Stimulated activated CD8-positive, alpha-beta memory T cell treated with anti-CD3 and anti-CD28 coated beads, Interleukin-12 subunit alpha, Interleukin-12 subunit beta, amount 100 ng/mL, for 1 hour (primary cell): ENCODE measurements around the gene FBXO21.
"Not testable (repeated sequence)": the region's sequence is repeated elsewhere in the genome, so short reads cannot be mapped to it uniquely, and the experiment has no call there.

Source experiments
- DNase-seq: peaks from one replicate; pipeline ENCODE4 v3.0.0-alpha.2; 2020; ENCODE audit warnings: low read depth

The FBXO21 gene

DNA sequence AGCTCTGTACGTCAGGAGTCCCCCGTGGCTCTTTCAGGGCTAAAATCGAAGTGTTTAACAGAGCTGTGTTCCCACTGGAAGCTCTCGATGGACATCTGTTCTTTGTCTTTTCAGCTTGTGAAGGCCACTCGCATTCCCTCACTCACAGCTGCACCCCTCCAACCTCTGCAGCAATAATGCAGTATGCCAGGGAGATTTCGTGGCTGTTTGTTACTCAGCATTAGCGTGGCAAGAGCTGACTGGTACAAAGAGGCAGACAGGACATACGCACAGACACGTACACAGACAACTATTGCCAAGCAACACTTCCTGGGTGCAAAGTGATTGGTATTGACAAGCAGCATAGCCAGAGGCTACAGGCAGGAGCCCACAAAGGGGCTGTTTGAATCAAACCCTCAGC, 11.8 kb upstream of the FBXO21 start:
- no peak for DNase-seq

- DNase-seq: not testable (repeated sequence)
These were observed 9.9 kb upstream of the FBXO21 start for GRCh38 chr12:117199956-117200744.

GRCh38 chr12:117196334-117196733, 6.1 kb upstream of the FBXO21 start:
- not testable (repeated sequence) for DNase-seq

- DNase-seq: not testable (repeated sequence)
These were observed 4.8 kb upstream of the FBXO21 start for GRCh38 chr12:117195027-117195426.

DNA sequence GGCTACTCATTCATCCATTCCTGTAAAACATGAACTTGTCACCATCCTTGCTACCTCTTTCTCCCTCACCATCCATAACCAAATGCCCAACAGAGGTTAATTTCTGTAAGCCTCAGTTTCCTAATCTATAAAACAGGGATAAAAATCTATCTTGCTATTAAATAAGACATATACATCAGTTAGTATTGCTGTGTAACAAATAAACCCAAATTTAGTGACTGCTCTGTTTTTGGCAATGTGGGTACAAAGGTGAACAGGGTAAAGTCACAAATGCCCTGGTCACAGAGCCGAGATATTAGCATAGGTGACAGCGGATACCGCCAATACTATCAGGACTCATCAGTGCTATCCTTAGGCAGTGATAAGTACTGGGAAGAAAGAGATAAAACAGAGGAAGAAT, 3.6 kb upstream of the FBXO21 start:
- no peak for DNase-seq

DNA sequence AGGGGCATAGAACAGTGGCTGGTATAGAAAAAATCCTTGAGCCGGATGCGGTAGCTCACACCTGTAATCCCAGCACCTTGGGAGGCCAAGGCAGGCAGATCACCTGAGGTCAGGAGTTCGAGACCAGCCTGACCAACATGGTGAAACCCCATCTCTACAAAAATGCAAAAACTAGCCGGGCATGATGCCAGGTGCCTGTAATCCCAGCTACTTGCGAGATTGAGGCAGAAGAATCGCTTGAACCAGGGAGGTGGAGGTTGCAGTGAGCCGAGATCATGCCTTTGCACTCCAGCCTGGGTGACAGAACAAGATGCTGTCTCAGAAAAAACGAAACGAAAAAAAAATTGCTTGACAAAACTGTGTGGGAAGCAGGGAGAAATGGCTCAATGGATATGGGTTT, 2.3 kb upstream of the FBXO21 start:
- DNase-seq: not testable (repeated sequence)

DNA sequence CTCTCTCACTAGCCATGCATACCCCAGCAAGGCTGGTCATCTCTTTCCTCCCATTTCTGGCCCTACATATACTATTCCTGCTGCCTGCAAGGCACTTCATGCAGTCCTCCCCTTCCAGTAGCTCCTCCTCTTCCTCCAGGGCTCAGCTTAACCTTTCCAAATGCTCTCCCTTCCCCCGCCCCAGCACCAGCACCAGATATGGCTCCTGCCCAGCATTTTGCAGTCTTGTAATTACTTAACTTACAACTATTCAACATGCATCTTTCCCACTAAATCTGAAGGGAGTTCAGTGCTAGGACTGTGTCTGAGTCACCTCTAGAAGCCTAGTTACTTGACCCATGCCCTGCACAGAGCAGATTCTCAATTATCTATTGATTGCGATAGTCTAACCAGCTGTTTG, 1.8 kb upstream of the FBXO21 start:
- DNase-seq: no peak

- DNase-seq: peak; percentile 6
These were observed 503 bp downstream of the FBXO21 start for GRCh38 chr12:117189725-117190209.

DNA sequence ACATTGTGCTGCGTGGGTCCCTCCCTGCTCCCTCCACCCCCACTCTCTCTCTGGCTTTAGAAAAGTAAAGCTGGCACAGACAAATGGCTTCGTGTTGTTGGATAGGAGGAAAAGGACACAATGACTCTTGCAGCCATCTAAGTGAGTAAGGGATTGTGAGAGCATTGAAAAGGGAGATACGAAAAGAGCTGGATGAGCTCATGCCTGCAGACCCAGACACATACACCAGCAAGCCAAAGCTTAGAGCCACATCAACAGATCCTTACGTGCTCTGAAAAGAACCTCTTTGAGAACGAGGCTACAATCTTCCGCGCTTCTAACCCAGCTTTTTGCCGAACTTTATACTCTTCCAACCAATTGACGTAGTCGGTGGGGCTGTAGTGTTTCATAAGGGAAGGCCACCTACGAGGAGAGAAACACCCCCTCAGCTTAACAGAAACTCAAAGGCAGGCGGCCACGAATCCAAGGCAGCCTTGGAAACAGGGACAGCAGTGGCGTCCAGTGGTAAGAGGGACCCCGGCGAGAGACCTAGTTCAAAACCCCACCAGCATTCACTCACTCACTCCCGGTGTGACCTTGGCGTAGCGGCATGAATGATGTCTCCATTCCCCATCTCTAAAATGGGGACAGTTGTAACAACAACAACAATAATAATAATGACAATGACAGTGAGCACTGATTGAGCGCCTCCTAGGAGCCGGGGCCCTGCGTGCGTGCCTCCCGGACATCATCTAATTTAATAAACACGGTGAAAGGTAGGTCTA, 1.1 kb downstream of the FBXO21 start:
- no peak for DNase-seq

GRCh38 chr12:117188121-117188665, 2.1 kb downstream of the FBXO21 start:
- no peak for DNase-seq

DNA sequence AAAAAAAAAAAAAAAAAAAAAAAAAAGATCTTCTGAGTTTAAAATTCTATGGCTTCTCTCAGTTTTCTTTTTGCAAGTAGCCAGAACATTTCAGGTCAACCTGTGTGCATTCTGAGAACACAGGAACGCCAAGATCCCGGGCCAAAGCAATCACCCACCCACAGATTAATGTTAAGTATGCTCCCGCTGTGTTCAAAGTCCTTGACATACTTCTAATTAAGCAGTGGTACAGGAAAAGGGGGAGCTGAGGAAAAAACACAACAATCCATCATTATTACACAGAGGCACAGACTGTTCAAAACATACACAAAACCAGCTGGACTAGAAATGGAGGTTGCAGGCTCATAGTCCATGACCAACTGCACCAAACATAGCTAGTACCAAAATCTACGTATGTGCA, 2.8 kb downstream of the FBXO21 start:
- DNase-seq: no peak

DNA sequence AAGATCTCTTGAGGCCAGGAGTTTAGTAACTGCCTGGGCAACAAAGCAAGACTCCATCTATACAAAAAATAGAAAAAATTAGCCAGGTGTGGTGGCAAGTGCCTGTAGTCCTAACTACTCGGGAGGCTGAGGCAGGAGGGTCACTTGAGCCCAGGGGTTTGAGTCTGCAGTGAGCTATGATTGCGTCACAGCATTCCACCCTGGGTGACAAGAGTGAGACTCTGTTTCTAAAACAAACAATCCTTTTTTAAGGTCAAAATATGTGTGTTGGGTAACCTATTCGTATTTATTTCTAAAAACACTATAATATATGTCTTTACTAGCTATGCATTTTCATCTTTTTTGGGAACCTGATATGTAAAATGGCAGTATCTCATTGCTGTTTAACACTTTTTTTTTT, 7.4 kb downstream of the FBXO21 start:
- DNase-seq: no peak

DNA sequence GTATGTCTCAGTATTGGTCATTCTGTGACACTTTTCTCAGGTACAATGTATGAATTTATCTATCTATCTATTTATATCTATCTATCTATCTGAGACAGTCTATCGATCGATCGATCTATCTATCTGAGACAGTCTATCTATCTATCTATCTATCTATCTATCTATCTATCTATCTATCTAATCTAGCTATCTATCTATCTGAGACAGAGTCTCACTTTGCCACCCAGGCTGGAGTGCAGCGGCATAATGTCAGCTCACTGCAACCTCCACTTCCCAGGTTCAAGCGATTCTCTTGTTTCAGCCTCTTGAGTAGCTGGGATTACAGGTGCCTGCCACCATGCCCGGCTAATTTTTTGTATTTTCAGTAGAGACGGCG, 8.8 kb downstream of the FBXO21 start:
- not testable (repeated sequence) for DNase-seq

- no peak for DNase-seq
These were observed 9.4 kb downstream of the FBXO21 start for GRCh38 chr12:117180758-117181467.

GRCh38 chr12:117178745-117179144, 11.5 kb downstream of the FBXO21 start:
- no peak for DNase-seq

GRCh38 chr12:117178301-117178700, 12.0 kb downstream of the FBXO21 start:
- DNase-seq: no peak

DNA sequence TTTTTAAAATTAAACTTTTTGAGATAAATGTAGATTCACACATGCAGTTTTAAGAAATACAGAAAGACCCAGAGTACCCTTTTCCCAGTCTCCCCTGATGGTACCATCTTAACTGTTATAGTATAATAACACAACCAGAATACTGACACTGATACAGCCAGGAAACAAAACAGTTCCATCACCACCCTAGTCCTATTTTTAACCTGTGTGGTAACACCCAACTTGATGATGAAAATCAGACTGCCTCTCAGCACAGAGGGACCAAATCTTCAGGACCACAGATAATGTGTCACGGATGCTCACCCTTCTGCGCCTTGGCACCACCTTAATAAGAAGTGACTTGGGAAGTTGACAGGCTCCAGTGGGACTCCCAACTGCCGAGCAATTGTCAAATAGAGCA, 18.1 kb downstream of the FBXO21 start:
- no peak for DNase-seq

DNA sequence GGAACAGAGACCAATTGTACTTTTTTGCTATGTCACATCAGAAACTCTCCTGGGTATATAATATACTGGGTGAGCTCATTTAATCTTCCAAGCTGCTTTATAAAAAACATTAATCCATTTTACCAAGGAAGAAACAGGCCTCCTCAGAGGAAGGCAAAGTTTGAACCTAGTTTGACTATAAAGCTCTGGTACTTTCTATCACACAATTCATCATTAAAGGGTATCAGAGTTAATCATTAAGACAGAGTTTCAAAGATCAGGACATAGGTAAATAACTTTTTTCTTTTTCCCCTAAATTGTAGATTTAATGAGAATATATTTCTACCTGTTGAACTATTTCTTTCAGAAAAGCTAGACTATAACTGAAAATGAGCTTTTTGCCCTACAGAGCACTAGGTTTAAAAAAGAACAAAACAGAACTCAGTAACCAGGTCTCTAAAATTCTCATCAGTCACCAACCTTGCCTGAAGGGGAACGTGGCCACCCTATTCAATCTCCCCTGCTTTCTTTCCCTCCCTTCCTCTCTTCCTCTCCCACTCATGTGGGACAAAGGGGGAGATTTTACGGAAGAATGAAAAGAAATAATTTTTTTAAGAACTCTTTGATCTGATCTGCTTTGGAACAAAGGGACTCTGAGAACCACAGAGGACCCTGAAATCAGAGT, 18.6 kb downstream of the FBXO21 start:
- DNase-seq: no peak

DNA sequence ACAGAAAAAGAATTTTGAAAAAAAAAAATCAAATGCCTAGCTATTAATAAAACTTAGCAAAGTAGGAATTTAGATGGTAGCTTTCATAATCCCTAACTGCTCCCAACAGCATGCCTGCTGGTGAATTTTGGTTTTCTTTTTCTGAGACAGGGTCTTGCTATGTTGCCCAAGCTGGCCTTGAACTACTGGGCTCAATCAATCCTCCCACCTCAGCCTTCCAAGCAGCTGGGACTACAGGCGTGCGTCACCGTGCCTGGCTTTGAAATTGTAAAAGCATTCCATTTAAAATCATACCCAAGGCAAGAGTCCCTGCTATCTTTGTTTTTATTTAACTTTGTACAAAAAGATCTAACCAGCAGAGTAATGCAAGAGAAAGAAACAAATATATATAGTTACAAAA, 20.7 kb downstream of the FBXO21 start:
- no peak for DNase-seq

DNA sequence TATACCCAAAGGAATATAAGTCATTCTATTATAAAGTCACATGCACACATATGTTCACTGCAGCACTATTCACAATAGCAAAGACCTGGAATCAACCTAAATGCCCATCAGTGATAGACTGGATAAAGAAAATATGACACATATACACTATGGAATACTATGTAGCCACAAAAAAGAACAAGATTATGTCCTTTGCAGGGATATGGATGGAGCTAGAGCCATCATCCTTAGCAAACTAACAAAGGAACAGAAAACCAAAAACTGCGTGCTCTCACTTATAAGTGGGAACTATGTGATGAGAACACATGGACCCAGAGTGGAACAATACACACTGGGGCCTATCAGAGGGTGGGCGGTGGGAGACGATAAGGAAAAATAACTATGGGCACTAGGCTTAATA, 21.3 kb downstream of the FBXO21 start:
- no peak for DNase-seq

- DNase-seq: no peak
These were observed 22.5 kb downstream of the FBXO21 start for GRCh38 chr12:117167769-117168168.

DNA sequence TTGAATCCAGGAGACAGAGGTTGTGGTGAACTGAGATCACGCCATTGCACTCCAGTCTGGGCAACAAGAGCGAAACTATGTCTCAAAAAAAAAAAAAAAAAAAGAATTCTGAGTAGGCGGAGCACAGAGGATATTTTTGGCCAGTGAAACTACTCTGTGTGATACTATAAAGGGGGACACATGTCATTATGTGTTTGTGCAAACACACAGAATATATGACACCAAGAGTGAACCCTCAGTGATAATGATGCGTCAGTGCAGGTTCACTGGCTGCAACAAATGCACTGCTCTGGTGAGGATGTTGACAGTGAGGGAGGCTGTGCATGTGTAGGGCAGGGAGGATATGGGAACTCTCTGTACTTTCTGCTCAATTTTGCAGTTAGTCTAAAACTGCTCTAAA, 24.2 kb downstream of the FBXO21 start:
- no peak for DNase-seq
